ENCODE measurements around the gene CNKSR3. TPM values are rescaled to one million over a fixed set of nuclear protein-coding genes. Genes with fewer than 3 reads are reported as not detected.

The CNKSR3 gene
- total RNA-seq, 1 donor = 0.31 TPM

- H3K4me3 ChIP-seq (ENCODE audit: low read length) = no peak overlapping the region
- H3K27me3 ChIP-seq (ENCODE audit: insufficient read depth, low read length) = no peaks in the 10 kb centered on the region
- peaks cover 38% of the 10 kb centered on the region for H3K4me1 ChIP-seq (ENCODE audit: insufficient read depth, low read length)
- no peaks in the 10 kb centered on the region for H3K9me3 ChIP-seq (ENCODE audit: low read depth, low read length)
Measured at GRCh38 chr6:154367839-154368695, 142.4 kb downstream of the CNKSR3 start.

GRCh38 chr6:154367336-154367735, 143.1 kb downstream of the CNKSR3 start:
- no peak overlapping the region for H3K4me3 ChIP-seq (ENCODE audit: low read length)
- no peaks in the 10 kb centered on the region for H3K9me3 ChIP-seq (ENCODE audit: low read depth, low read length)
- peaks cover 38% of the 10 kb centered on the region for H3K4me1 ChIP-seq (ENCODE audit: insufficient read depth, low read length)
- no peaks in the 10 kb centered on the region for H3K27me3 ChIP-seq (ENCODE audit: insufficient read depth, low read length)

- Histone ChIP-seq H3K4me3 (ENCODE audit: low read length) (no peak overlapping the region), H3K4me1 (ENCODE audit: insufficient read depth, low read length) (peaks cover 31% of the 10 kb centered on the region), H3K9me3 (ENCODE audit: low read depth, low read length) (no peaks in the 10 kb centered on the region), H3K27me3 (ENCODE audit: insufficient read depth, low read length) (no peaks in the 10 kb centered on the region)
Measured at GRCh38 chr6:154363821-154364220, 146.7 kb downstream of the CNKSR3 start.

GRCh38 chr6:154361476-154361875, 149.0 kb downstream of the CNKSR3 start:
- H3K27me3 ChIP-seq (ENCODE audit: insufficient read depth, low read length) = no peaks in the 10 kb centered on the region
- peaks cover 33% of the 10 kb centered on the region for H3K4me1 ChIP-seq (ENCODE audit: insufficient read depth, low read length)
- H3K4me3 ChIP-seq (ENCODE audit: low read length) = no peak overlapping the region
- no peaks in the 10 kb centered on the region for H3K9me3 ChIP-seq (ENCODE audit: low read depth, low read length)

- no peak overlapping the region for H3K4me3 ChIP-seq (ENCODE audit: low read length)
- peaks cover 43% of the 10 kb centered on the region for H3K4me1 ChIP-seq (ENCODE audit: insufficient read depth, low read length)
- H3K9me3 ChIP-seq (ENCODE audit: low read depth, low read length) = no peaks in the 10 kb centered on the region
- no peaks in the 10 kb centered on the region for H3K27me3 ChIP-seq (ENCODE audit: insufficient read depth, low read length)
Measured at GRCh38 chr6:154360476-154360875, 150.0 kb downstream of the CNKSR3 start.

GRCh38 chr6:154359679-154360078, 150.8 kb downstream of the CNKSR3 start:
- Histone ChIP-seq H3K27me3 (ENCODE audit: insufficient read depth, low read length) (no peaks in the 10 kb centered on the region), H3K9me3 (ENCODE audit: low read depth, low read length) (no peaks in the 10 kb centered on the region), H3K4me3 (ENCODE audit: low read length) (no peak overlapping the region), H3K4me1 (ENCODE audit: insufficient read depth, low read length) (peaks cover 49% of the 10 kb centered on the region)

GRCh38 chr6:154359161-154359574, 151.3 kb downstream of the CNKSR3 start:
- no peaks in the 10 kb centered on the region for H3K9me3 ChIP-seq (ENCODE audit: low read depth, low read length)
- no peaks in the 10 kb centered on the region for H3K27me3 ChIP-seq (ENCODE audit: insufficient read depth, low read length)
- no peak overlapping the region for H3K4me3 ChIP-seq (ENCODE audit: low read length)
- peaks cover 54% of the 10 kb centered on the region for H3K4me1 ChIP-seq (ENCODE audit: insufficient read depth, low read length)

- H3K4me3 ChIP-seq (ENCODE audit: low read length) = no peak overlapping the region
- H3K27me3 ChIP-seq (ENCODE audit: insufficient read depth, low read length) = no peaks in the 10 kb centered on the region
- H3K4me1 ChIP-seq (ENCODE audit: insufficient read depth, low read length) = peaks cover 62% of the 10 kb centered on the region
- H3K9me3 ChIP-seq (ENCODE audit: low read depth, low read length) = no peaks in the 10 kb centered on the region
Measured at GRCh38 chr6:154358019-154358545, 152.4 kb downstream of the CNKSR3 start.

GRCh38 chr6:154356690-154357089, 153.8 kb downstream of the CNKSR3 start, which contains the start of gene IPCEF1:
Gene IPCEF1, minus strand, starts transcription at chr6:154356803. Its CDS starts 90,856 bp downstream, at chr6:154265947.
- Histone ChIP-seq H3K27me3 (ENCODE audit: insufficient read depth, low read length) (no peaks in the 10 kb centered on the region), H3K4me1 (ENCODE audit: insufficient read depth, low read length) (peaks cover 73% of the 10 kb centered on the region), H3K9me3 (ENCODE audit: low read depth, low read length) (no peaks in the 10 kb centered on the region), H3K4me3 (ENCODE audit: low read length) (peak within 1 kb of the TSS; percentile 32)

- Histone ChIP-seq H3K27me3 (ENCODE audit: insufficient read depth, low read length) (no peaks in the 10 kb centered on the region), H3K4me1 (ENCODE audit: insufficient read depth, low read length) (peaks cover 73% of the 10 kb centered on the region), H3K9me3 (ENCODE audit: low read depth, low read length) (no peaks in the 10 kb centered on the region), H3K4me3 (ENCODE audit: low read length) (peak overlapping the region; percentile 32)
Measured at GRCh38 chr6:154356113-154356512, 154.4 kb downstream of the CNKSR3 start.

- no peaks in the 10 kb centered on the region for H3K27me3 ChIP-seq (ENCODE audit: insufficient read depth, low read length)
- H3K4me1 ChIP-seq (ENCODE audit: insufficient read depth, low read length) = peaks cover 68% of the 10 kb centered on the region
- no peaks in the 10 kb centered on the region for H3K9me3 ChIP-seq (ENCODE audit: low read depth, low read length)
- peak overlapping the region; percentile 32 for H3K4me3 ChIP-seq (ENCODE audit: low read length)
Measured at GRCh38 chr6:154354265-154354777, 156.2 kb downstream of the CNKSR3 start.

GRCh38 chr6:154353626-154354025, 156.9 kb downstream of the CNKSR3 start:
- H3K4me1 ChIP-seq (ENCODE audit: insufficient read depth, low read length) = peaks cover 61% of the 10 kb centered on the region
- H3K4me3 ChIP-seq (ENCODE audit: low read length) = no peak overlapping the region
- H3K27me3 ChIP-seq (ENCODE audit: insufficient read depth, low read length) = no peaks in the 10 kb centered on the region
- H3K9me3 ChIP-seq (ENCODE audit: low read depth, low read length) = no peaks in the 10 kb centered on the region

- peaks cover 55% of the 10 kb centered on the region for H3K4me1 ChIP-seq (ENCODE audit: insufficient read depth, low read length)
- H3K27me3 ChIP-seq (ENCODE audit: insufficient read depth, low read length) = no peaks in the 10 kb centered on the region
- H3K4me3 ChIP-seq (ENCODE audit: low read length) = no peak overlapping the region
- no peaks in the 10 kb centered on the region for H3K9me3 ChIP-seq (ENCODE audit: low read depth, low read length)
Measured at GRCh38 chr6:154352898-154353585, 157.4 kb downstream of the CNKSR3 start.

- Histone ChIP-seq H3K4me1 (ENCODE audit: insufficient read depth, low read length) (peaks cover 31% of the 10 kb centered on the region), H3K27me3 (ENCODE audit: insufficient read depth, low read length) (no peaks in the 10 kb centered on the region), H3K9me3 (ENCODE audit: low read depth, low read length) (peaks cover 6% of the 10 kb centered on the region), H3K4me3 (ENCODE audit: low read length) (no peak overlapping the region)
Measured at GRCh38 chr6:154350293-154350692, 160.2 kb downstream of the CNKSR3 start.

- Histone ChIP-seq H3K9me3 (ENCODE audit: low read depth, low read length) (peaks cover 6% of the 10 kb centered on the region), H3K4me1 (ENCODE audit: insufficient read depth, low read length) (peaks cover 14% of the 10 kb centered on the region), H3K27me3 (ENCODE audit: insufficient read depth, low read length) (no peaks in the 10 kb centered on the region), H3K4me3 (ENCODE audit: low read length) (no peak overlapping the region)
Measured at GRCh38 chr6:154347981-154348380, 162.5 kb downstream of the CNKSR3 start.
